HFFc6 (cell line): ENCODE data around the gene LBP. TPM values are rescaled to one million over a fixed set of nuclear protein-coding genes. Genes with fewer than 3 reads are reported as not detected.
A peak's percentile ranks its signal among the peaks of the same experiment; 100 is the strongest.

Experiments used
- DNase-seq: peaks from one replicate; pipeline ENCODE4 v3.0.0-alpha.2; 2018
- H3K27ac Mint-ChIP-seq: 2 replicates; pipeline ENCODE4 v1.8.0; 2020; ENCODE audit warnings: mild to moderate bottlenecking, mixed read lengths
- H3K27me3 Mint-ChIP-seq: 2 replicates; pipeline ENCODE4 v1.8.0; 2021; ENCODE audit warnings: mild to moderate bottlenecking, moderate library complexity, mixed read lengths; ENCODE audit not compliant: insufficient read depth
- H3K36me3 Mint-ChIP-seq: 2 replicates; pipeline ENCODE4 v1.8.0; 2021; ENCODE audit warnings: low read depth, mixed read lengths
- H3K4me1 Mint-ChIP-seq: 2 replicates; pipeline ENCODE4 v1.8.0; 2020; ENCODE audit warnings: low read depth, mixed read lengths
- H3K4me3 Mint-ChIP-seq: 2 replicates; pipeline ENCODE4 v1.8.0; 2020; ENCODE audit warnings: mild to moderate bottlenecking, moderate library complexity, mixed read lengths
- H3K9me3 Mint-ChIP-seq: 2 replicates; pipeline ENCODE4 v1.8.0; 2020; ENCODE audit warnings: mild to moderate bottlenecking, mixed read lengths
- total RNA-seq, 6 experiments: library from RNA; stranded (reverse); fragmentation: NEBNext Ultra II Directional; extraction: Animal tissue kit (Norgen Biotek cat#: 25700); gene quantifications; 2 replicates in 1 of 6; 3 replicates in 5 of 6; pipeline ENCODE4 v1.2.3, GENCODE V29; 2021
- TF ChIP-seq, protein P1 (sequence below): fragments of 200-600 bp; sonication (generic); IDR thresholded peaks from 2 replicates; pipeline ENCODE4 v1.5.0; 2021; ENCODE audit warnings: antibody characterized with exemption, mild to moderate bottlenecking

The LBP gene
- total RNA-seq, 6 experiments from 2014 or later, result not detected

DNA sequence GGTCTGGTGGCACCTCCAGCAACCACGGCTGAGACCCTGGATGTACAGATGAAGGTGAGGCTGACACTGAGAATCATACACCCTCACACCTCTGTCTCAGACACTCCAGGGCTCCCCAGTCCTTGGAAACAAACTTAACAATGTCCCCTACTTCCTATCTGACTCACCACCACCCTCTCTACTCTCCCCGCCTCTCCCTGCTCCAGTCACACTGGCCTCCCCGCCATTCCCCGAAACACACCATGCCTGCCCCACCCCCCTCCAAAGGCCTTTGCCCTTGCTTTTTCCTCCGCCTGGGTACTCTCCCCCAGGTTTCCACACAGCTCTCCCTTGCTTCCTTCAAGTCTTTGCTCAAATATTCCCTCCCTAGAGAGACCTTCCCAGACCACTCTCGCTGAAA, 26.1 kb upstream of the LBP start:
- peaks cover 25% of the 10 kb centered on the region for H3K27me3 Mint-ChIP-seq
- H3K4me3 Mint-ChIP-seq, result no peak overlapping the region
- TF ChIP-seq, protein P1, sequence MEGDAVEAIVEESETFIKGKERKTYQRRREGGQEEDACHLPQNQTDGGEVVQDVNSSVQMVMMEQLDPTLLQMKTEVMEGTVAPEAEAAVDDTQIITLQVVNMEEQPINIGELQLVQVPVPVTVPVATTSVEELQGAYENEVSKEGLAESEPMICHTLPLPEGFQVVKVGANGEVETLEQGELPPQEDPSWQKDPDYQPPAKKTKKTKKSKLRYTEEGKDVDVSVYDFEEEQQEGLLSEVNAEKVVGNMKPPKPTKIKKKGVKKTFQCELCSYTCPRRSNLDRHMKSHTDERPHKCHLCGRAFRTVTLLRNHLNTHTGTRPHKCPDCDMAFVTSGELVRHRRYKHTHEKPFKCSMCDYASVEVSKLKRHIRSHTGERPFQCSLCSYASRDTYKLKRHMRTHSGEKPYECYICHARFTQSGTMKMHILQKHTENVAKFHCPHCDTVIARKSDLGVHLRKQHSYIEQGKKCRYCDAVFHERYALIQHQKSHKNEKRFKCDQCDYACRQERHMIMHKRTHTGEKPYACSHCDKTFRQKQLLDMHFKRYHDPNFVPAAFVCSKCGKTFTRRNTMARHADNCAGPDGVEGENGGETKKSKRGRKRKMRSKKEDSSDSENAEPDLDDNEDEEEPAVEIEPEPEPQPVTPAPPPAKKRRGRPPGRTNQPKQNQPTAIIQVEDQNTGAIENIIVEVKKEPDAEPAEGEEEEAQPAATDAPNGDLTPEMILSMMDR, result no peak
- H3K4me1 Mint-ChIP-seq, result peaks cover 6% of the 10 kb centered on the region; the same call in 1 of the 2 replicates
- no peaks in the 10 kb centered on the region for H3K36me3 Mint-ChIP-seq
- no peak for DNase-seq
- no peaks in the 10 kb centered on the region for H3K9me3 Mint-ChIP-seq
- no peak overlapping the region for H3K27ac Mint-ChIP-seq

DNA sequence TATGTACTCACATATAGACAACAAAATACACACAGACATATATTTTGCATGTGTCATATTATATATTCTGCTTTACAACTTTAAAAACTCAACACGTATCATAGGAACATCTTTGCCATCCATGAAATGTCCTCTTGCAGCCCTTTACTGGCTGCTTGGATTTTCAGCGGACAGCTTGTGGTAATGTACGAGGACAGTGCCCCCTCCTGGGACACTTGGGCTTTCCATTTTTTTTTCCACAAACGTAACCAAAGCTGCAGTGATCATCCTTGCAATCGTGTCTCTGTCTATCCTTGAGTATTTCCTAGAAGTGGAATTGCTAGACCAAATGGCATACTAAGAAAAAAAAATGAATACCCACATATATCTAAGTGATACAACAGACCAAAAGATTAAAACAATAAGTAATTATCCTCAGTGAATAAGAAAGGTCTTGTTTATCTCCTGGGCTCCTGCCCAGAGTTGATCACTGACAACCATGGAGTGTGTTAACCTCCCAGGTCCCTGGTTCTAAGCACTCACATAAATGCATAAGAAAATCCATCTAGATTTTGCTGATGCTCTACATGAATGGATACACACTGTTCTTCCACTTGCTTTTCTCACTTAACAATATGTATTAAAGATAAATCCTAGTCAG, 24.2 kb upstream of the LBP start:
- Mint-ChIP-seq H3K27me3 (peaks cover 20% of the 10 kb centered on the region), H3K27ac (no peak overlapping the region), H3K36me3 (no peaks in the 10 kb centered on the region), H3K9me3 (no peaks in the 10 kb centered on the region), H3K4me1 (peaks cover 6% of the 10 kb centered on the region; the same call in 1 of the 2 replicates), H3K4me3 (no peak overlapping the region)
- DNase-seq, result peak; percentile 58
- TF ChIP-seq, protein P1, result peak; percentile 91

DNA sequence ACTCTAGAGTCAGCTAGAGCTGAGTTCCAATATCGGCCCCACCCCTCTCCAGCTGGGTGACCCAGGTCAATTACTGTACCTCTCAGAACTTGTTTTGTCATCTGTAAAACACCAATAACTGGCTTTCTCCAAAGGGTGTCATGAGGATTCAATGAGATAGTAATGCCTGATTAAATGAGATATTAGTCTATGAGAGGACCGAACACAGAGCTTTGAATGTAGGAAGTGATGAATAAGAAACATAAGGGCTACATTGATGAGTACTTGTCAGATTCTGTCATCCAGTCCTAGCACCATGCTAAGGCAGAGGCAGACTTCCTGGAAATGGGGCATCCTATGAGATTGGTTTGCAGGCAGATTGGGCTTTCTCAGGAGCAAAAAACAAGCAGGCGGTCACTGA, 22.1 kb upstream of the LBP start:
- peaks cover 6% of the 10 kb centered on the region; the same call in 1 of the 2 replicates for H3K4me1 Mint-ChIP-seq
- H3K27me3 Mint-ChIP-seq, result peaks cover 21% of the 10 kb centered on the region
- TF ChIP-seq, protein P1, result no peak
- H3K27ac Mint-ChIP-seq, result no peak overlapping the region
- H3K36me3 Mint-ChIP-seq, result no peaks in the 10 kb centered on the region
- no peaks in the 10 kb centered on the region for H3K9me3 Mint-ChIP-seq
- no peak for DNase-seq
- no peak overlapping the region for H3K4me3 Mint-ChIP-seq

DNA sequence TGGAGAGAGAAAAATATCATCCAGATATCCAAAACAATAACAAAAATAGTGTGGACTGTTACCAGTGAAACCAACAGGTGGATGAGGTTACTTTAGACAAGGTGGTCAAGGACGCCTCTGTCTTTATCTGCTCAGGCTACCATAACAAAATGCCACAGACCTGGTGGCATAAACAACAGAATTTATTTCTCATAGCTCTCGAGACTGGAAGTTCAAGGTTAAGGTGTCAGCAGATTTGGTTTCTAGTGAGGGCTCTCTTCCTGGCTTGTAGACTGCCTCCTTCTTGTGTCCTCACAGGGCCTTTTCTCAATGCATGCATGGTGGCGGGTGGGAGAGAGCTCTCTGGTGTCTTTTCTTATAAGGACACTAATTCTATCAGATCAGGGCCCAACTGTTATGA, 21.1 kb upstream of the LBP start:
- DNase-seq, result no peak
- peaks cover 6% of the 10 kb centered on the region; the same call in 1 of the 2 replicates for H3K4me1 Mint-ChIP-seq
- H3K36me3 Mint-ChIP-seq, result no peaks in the 10 kb centered on the region
- H3K4me3 Mint-ChIP-seq, result no peak overlapping the region
- TF ChIP-seq, protein P1, result no peak
- H3K27me3 Mint-ChIP-seq, result peaks cover 15% of the 10 kb centered on the region
- H3K9me3 Mint-ChIP-seq, result no peaks in the 10 kb centered on the region
- H3K27ac Mint-ChIP-seq, result no peak overlapping the region

DNA sequence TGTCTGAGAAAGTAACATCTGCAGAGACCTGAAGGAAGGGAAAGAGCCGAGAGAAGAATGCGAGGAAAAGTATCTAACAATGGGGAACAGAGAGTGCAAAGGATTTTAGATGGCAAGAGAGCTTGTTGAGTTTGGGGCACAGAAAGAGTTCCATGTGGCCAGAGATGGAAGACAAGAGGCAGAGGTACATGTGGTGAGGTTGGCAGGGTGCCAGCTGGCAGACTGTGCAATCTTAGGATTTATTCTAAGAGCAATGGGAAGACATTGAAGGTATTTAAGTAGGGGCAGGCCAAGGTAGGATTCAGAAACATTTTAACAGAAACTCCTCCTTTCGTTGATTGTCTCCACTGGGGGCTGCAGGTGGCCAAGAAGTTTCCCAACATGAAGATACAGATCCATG, 20.4 kb upstream of the LBP start:
- no peak for DNase-seq
- TF ChIP-seq, protein P1, result no peak
- no peak overlapping the region for H3K27ac Mint-ChIP-seq
- 0 out of 2 replicates have a peak, but pooled peaks cover 6% of the 10 kb centered on the region for H3K4me1 Mint-ChIP-seq
- no peak overlapping the region for H3K4me3 Mint-ChIP-seq
- no peaks in the 10 kb centered on the region for H3K36me3 Mint-ChIP-seq
- H3K27me3 Mint-ChIP-seq, result peaks cover 12% of the 10 kb centered on the region
- H3K9me3 Mint-ChIP-seq, result no peaks in the 10 kb centered on the region
